AG04450 (cell line): ENCODE measurements around the gene ADM5. TPM values are rescaled to one million over a fixed set of nuclear protein-coding genes. Genes with fewer than 3 reads are reported as not detected.

Experiments
- CTCF ChIA-PET: fragments of 300-600, 350-600 bp; formaldehyde crosslinking; extraction: SDS; loops from one replicate; lab custom pipeline; 2022; ENCODE audit warnings: antibody characterized with exemption, inconsistent platforms; lab: Charles Lee
- POLR2A ChIA-PET: fragments of 350-600 bp; formaldehyde crosslinking; extraction: SDS; loops from one replicate; lab custom pipeline; 2021; ENCODE audit warnings: antibody characterized with exemption, inconsistent platforms; lab: Yijun Ruan, JAX
- DNase-seq: peaks from one replicate; pipeline ENCODE4 v3.0.0-alpha.2; 2011; ENCODE audit warnings: low read depth, low spot score
- H3K27ac ChIP-seq: one replicate; pipeline ENCODE4 v1.5.1; 2012; ENCODE audit warnings: low read depth, low read length, control low read depth
- H3K27me3 ChIP-seq: one replicate; pipeline ENCODE4 v1.6.0; 2012; ENCODE audit warnings: low read length; ENCODE audit not compliant: control insufficient read depth, insufficient read depth
- H3K4me3 ChIP-seq: 2 replicates; pipeline ENCODE4 v1.5.1; 2011; ENCODE audit warnings: mild to moderate bottlenecking, low read depth, low read length, control low read depth
- H3K9me3 ChIP-seq: 2 replicates; pipeline ENCODE4 v1.5.1; 2012; ENCODE audit warnings: low read length; ENCODE audit not compliant: control insufficient read depth, insufficient read depth
- polyA plus RNA-seq: library from polyadenylated mRNA; depleted of rRNA; stranded (reverse); fragments of >200 nt; gene quantifications from 2 replicates; pipeline ENCODE4 v1.2.3, GENCODE V29; 2011
- TF ChIP-seq, protein P1 (sequence below): IDR thresholded peaks from 2 replicates; pipeline ENCODE4 v1.5.1; 2011; ENCODE audit warnings: low read depth, low read length, control low read depth, inconsistent platforms

Gene ADM5
- polyA plus RNA-seq, 1 experiment = 0.19 TPM

DNA sequence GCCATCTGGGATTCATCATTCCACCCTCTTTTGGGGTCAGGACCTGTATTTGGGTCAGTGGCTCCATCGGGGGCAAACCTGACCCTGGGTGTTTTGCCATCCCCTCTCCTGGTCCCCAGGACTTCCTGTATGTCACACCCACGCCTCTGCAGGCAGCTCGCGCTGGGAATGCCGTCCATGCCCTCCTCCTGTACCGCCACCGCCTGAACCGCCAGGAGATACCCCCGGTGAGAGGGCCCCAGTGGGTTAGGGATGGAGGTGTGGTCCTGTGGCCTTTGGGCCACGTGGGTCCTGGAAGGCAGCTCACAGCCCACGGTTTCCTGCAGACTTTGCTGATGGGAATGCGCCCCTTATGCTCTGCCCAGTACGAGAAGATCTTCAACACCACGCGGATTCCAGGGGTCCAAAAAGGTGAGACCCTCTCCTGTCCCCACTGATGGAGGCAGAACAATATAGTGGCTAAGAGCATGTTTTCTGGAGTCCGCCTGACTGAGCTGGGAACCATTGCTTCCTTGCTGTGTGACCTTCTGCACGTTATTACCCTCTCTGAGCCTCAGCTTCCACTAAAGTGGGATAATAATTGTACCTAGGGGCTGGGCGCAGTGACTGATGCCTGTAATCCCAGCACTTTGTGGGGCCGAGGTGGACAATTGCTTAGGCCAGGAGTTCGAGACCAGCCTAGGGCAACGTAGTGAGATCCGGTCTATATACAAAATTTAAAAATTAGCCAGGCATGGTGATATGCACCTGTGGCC is 15.7 kb downstream of the ADM5 start:
- CTCF ChIA-PET = no interaction called here
- TF ChIP-seq, protein P1, sequence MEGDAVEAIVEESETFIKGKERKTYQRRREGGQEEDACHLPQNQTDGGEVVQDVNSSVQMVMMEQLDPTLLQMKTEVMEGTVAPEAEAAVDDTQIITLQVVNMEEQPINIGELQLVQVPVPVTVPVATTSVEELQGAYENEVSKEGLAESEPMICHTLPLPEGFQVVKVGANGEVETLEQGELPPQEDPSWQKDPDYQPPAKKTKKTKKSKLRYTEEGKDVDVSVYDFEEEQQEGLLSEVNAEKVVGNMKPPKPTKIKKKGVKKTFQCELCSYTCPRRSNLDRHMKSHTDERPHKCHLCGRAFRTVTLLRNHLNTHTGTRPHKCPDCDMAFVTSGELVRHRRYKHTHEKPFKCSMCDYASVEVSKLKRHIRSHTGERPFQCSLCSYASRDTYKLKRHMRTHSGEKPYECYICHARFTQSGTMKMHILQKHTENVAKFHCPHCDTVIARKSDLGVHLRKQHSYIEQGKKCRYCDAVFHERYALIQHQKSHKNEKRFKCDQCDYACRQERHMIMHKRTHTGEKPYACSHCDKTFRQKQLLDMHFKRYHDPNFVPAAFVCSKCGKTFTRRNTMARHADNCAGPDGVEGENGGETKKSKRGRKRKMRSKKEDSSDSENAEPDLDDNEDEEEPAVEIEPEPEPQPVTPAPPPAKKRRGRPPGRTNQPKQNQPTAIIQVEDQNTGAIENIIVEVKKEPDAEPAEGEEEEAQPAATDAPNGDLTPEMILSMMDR = no peak
- no peak for DNase-seq
- H3K27me3 ChIP-seq = no peaks in the 10 kb centered on the region
- H3K9me3 ChIP-seq = no peaks in the 10 kb centered on the region; the same call in 1 of the 2 replicates
- POLR2A ChIA-PET = interaction anchor here (0.6 kb wide), 1 partner anchor 26 kb away, joined by 3 read pairs; no protein-coding TSS in a partner anchor
- no peak overlapping the region for H3K4me3 ChIP-seq
- H3K27ac ChIP-seq = no peak overlapping the region

DNA sequence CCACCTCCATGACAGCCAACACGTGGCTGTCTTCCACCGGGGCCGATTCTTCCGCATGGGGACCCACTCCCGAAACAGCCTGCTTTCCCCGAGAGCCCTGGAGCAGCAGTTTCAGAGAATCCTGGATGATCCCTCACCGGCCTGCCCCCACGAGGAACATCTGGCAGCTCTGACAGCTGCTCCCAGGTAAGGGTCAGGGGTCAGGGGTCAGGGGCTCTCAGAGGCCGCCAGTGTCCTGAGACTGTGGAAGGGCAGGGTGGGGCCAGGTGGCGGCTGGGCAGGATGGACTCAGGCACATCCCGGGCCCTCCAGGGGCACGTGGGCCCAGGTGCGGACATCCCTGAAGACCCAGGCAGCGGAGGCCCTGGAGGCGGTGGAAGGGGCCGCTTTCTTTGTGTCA is 16.5 kb downstream of the ADM5 start:
- Histone ChIP-seq H3K4me3 (no peak overlapping the region), H3K27me3 (no peaks in the 10 kb centered on the region), H3K27ac (no peak overlapping the region), H3K9me3 (no peaks in the 10 kb centered on the region; the same call in 1 of the 2 replicates)
- ChIA-PET POLR2A (interaction anchor here (0.6 kb wide), 1 partner anchor 25 kb away, joined by 3 read pairs; no protein-coding TSS in a partner anchor), CTCF (no interaction called here)
- DNase-seq = no peak
- TF ChIP-seq, protein P1 = no peak

DNA sequence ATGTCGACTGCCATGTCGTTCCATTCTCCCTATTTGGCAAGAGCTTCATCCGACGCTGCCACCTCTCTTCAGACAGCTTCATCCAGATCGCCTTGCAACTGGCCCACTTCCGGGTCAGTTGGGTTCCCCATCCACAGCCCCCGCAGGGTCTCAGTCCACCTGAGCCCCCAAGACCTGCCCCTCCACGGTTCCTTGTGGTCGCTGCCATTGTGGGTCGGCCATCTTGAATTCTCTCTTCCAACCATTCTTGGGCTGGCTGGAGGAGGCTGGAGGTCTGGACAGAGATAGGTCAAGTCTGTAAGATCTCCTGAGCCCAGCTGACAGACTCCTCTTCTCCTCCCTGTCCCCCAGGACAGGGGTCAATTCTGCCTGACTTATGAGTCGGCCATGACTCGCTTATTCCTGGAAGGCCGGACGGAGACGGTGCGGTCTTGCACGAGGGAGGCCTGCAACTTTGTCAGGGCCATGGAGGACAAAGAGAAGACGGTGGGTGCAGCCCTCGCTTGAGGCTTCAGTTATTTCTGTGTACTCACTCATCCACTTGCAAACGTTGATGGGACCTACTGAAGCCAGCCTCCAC is 21.1 kb downstream of the ADM5 start:
- no peaks in the 10 kb centered on the region for H3K27me3 ChIP-seq
- TF ChIP-seq, protein P1 = no peak
- H3K9me3 ChIP-seq = no peaks in the 10 kb centered on the region; the same call in 1 of the 2 replicates
- peak overlapping the region; percentile 61 for H3K27ac ChIP-seq
- POLR2A ChIA-PET = no interaction called here
- no peak for DNase-seq
- no peak overlapping the region for H3K4me3 ChIP-seq
- CTCF ChIA-PET = no interaction called here

DNA sequence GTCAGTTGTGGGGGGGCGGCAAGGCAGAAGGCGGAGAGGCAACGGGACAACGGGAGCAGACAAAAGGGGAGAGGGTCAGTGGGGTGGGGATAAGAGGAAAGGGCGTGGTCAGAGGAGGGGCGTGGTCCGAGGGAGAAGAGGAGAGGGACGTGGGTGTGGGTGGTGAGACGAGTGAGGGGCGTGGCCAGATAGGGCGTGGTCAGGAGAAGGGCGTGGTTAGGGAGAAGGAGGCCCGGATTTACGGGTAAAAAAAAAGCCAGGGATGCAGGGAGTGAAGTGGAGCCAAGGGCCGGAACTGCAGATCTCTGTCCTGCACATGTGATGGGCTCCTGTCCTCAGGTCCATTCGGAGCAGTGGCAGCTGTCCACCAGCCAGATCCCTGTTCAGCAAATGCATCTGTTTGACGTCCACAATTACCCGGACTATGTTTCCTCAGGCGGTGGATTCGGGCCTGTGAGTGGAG is 23.0 kb downstream of the ADM5 start:
- TF ChIP-seq, protein P1 = no peak

More for the DNA sequence above, 23.0 kb downstream of the ADM5 start:
- no peaks in the 10 kb centered on the region; the same call in 1 of the 2 replicates for H3K9me3 ChIP-seq
- ChIA-PET CTCF (no interaction called here), POLR2A (no interaction called here)
- H3K4me3 ChIP-seq = no peak overlapping the region
- no peaks in the 10 kb centered on the region for H3K27me3 ChIP-seq
- no peak overlapping the region for H3K27ac ChIP-seq
- DNase-seq = no peak
